NCI-H226 (cell line): ENCODE measurements around the gene DNAJC4.

Experiments
- DNase-seq: peaks from one replicate; pipeline ENCODE4 v3.0.0-alpha.2; 2015

Gene DNAJC4

GRCh38 chr11:64230985-64231365 lies 627 bp downstream of the DNAJC4 start:
- no peak for DNase-seq

GRCh38 chr11:64231546-64231945 lies 1.2 kb downstream of the DNAJC4 start:
- no peak for DNase-seq

DNA sequence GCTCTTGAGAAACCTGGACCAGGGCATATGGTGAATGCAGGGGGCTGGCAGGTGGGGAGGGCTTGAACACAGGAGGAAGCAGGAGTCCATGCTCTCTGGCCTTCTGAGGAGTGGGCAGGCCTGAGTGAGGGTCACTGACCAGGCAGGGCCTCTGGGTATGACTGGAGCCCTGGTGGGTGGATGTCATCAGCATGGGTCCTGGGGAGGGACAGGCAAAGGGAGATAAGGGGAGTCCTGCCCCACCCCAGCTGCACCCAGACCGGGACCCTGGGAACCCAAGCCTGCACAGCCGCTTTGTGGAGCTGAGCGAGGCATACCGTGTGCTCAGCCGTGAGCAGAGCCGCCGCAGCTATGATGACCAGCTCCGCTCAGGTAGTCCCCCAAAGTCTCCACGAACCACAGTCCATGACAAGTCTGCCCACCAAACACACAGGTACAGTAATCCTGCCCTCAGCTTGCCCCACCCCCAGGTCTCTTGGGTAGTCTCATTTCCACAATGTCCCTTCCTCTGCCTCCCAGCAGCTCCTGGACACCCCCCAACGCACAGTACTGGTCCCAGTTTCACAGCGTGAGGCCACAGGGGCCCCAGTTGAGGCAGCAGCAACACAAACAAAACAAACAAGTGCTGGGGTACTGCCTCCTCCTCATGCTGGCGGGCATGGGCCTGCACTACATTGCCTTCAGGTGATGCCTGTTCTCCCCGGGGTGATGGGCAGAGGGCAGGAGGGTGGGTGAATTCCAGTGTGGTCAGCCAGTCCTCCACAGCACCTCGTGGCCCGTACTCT lies 2.0 kb downstream of the DNAJC4 start:
- no peak for DNase-seq

GRCh38 chr11:64232967-64233315 lies 2.6 kb downstream of the DNAJC4 start:
- no peak for DNase-seq

DNA sequence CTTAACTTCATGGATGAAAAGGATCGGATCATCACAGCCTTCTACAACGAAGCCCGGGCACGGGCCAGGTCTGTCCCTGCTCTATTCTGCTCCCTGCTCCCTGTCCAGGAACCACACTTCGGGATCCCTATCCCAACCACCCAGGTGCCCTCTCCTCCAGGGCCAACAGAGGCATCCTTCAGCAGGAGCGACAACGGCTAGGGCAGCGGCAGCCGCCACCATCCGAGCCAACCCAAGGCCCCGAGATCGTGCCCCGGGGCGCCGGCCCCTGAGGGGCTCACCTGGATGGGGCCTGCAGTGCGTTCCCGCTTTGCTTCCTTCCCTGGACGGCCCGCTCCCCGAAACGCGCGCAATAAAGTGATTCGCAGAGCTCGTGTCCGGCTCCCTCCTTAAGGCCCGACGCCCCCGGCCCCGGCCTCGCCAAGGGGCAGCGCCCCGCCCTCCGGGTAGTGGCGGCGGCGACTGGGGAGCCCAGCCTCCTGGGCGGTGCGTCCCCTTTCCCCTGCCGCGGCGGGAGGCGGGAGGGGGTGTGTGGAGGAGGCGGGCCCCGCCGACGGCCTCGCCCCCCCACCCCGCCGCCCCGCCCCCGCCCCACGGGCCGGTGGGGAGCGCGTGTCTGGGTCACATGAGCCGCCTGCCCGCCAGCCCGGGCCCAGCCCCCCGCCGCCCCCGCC lies 3.7 kb downstream of the DNAJC4 start, which contains the start of gene VEGFB:
Gene VEGFB, plus strand, starts transcription at position 672 of the 674 bp plus-strand sequence. CDS start 250 bp downstream, outside the sequence.
- DNase-seq = peak; percentile 43

DNA sequence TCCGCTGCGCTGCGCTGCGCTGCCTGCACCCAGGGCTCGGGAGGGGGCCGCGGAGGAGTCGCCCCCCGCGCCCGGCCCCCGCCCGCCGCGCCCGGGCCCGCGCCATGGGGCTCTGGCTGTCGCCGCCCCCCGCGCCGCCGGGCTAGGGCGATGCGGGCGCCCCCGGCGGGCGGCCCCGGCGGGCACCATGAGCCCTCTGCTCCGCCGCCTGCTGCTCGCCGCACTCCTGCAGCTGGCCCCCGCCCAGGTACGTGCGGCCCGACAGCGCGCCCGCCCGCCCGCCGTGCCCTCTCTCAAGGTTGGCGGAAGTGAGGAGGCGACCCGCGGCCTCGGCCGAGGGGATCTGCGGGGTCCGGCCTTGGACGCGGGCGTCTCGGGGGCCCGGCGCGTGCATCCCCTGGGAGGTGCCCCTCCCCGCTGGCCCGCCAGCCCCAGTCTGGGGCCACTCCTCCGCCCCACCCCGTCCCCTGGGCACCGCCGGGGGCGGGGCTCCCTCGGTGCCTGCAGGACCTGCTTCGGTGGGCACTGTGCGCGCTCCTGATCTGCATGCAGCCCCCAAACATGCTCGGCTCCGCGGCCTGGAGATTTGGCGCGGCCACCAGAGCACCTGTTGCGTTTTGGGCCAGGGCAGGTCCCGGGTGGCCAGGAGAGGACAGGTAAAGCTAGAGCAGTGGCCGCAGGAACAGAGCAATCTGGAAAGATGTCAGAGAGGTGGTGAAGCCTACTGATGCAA lies 4.5 kb downstream of the DNAJC4 start:
- DNase-seq = no peak

- DNase-seq = no peak
Observed at GRCh38 chr11:64235437-64236161, 5.3 kb downstream of the DNAJC4 start.

- no peak for DNase-seq
Observed at GRCh38 chr11:64237484-64237951, 7.2 kb downstream of the DNAJC4 start.

- DNase-seq = no peak
Observed at GRCh38 chr11:64238076-64238475, 7.7 kb downstream of the DNAJC4 start.

GRCh38 chr11:64238999-64239398 lies 8.7 kb downstream of the DNAJC4 start:
- DNase-seq = no peak

DNA sequence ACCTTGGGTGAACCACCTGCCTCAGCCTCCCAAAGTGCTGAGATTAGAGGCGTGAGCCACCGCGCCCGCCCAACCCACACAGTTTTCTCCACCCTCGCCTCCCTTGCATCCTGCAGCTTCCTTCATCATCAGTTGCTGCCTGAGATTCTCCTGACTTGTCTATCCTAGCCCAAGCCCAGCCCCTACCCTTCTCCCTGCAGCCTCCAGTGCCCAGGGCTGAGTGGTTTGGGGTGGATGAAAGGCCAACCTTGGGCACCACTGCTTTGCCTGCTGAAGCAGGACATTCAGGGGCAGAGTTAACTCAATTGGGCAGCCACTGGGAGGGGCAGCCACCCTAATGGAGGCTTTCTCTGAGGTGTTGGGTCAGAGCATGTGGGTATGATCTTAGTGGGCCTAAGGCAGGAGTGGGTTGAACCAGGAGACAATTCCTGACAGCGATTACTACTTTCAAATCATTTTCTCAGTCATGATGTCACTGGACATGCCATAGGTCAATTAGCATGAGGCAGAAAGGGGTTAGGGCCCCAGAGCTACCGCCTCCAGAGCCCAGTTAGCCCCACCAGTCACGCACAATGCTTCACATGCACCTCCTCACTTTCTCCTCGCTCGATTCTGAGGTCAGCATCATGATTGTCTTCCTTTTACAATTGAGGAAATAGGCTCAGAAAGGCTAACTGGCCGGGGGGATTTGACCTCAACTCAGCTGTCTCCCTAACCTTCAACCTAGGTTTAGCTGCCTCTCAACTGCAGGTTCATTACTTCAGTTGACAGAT lies 9.5 kb downstream of the DNAJC4 start:
- no peak for DNase-seq

- DNase-seq = peak; percentile 94
Observed at GRCh38 chr11:64240435-64241240, 10.3 kb downstream of the DNAJC4 start, which contains the start of gene FKBP2. FKBP2 (plus strand) TSS chr11:64241095; CDS start chr11:64242388, 1,293 bp downstream.

GRCh38 chr11:64241241-64241490 lies 10.8 kb downstream of the DNAJC4 start:
- DNase-seq = peak; percentile 91

GRCh38 chr11:64241491-64242374 lies 11.4 kb downstream of the DNAJC4 start:
- DNase-seq = peak; percentile 48

- DNase-seq = no peak
Observed at GRCh38 chr11:64243236-64243854, 13.0 kb downstream of the DNAJC4 start.

- no peak for DNase-seq
Observed at GRCh38 chr11:64244107-64244506, 13.8 kb downstream of the DNAJC4 start.

GRCh38 chr11:64244966-64245365 lies 14.6 kb downstream of the DNAJC4 start:
- DNase-seq = no peak

DNA sequence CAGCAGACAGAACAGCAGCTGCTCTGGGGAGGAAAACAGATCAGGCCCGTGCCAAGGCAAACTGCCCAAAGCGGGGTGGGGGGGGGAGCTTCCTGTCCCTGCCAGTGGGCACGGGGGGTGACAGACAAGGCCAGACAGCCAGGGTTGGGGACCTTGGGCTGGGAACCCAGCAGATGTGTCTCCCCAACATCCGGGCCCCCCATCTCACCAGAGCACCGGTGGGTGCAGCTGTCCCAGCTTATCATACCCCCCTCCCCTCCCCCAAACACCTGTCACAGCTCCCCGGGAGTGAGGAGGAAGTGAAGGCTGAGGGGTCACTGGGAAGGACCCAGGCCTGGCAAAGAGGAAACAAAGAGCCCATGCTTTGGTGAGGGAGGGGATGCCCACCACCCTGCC lies 15.1 kb downstream of the DNAJC4 start:
- peak; percentile 24 for DNase-seq

DNA sequence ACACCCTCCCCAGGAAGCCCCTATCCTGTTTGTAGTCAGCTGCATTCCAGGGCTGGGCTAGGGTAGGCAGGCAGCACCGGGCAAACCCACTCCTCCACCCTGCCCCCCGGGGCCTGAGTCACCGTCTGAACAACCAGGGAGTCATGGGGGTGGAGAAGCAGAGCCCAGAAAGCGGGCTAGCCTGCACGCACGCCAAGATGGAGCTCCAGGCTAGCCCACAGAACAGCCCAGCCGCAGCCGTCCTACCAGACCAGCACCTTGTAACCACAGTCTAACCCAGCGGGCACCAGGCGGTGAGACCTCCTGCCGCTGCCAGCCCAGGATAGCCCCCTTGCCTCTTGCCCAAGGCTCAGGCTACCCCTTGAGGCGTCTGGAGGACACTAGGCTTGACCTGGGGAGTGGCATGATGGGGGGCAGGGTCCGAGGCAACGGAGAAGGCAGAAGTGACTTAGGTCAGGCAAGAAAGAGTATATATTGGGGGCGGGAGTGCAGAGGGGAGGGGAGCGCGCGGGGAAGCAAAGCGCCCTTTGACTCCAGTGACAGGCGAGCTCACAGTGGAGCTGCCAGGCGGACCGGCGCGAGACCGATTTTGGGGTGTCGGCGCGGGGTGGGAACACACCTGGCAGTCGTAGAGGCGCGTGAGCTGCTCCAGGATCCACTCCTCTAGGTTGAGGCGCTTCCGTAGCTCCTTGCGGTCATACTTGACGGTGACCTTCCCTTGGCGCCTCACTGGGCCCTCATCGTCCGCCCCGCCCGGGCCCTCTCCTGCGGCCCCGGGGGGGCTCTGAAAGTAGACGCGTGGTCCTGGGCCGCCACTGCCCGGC lies 15.7 kb downstream of the DNAJC4 start:
- DNase-seq = peak; percentile 97
